HG02885 (cell line): ENCODE measurements around the gene NRBP1.

Source experiments
- ATAC-seq: cut with Tn5 transposase; IDR thresholded peaks from one replicate; pipeline ENCODE4 v1.9.1; 2021; ENCODE audit warnings: mild to moderate bottlenecking; ENCODE audit not compliant: unreplicated experiment, poor library complexity

The NRBP1 gene

GRCh38 chr2:27489118-27489497 is 60.7 kb downstream of the NRBP1 start:
- no peak for ATAC-seq

- peak; percentile 97 for ATAC-seq
Measured at GRCh38 chr2:27489498-27490397, 61.3 kb downstream of the NRBP1 start, which contains the start of gene IFT172. Gene IFT172, minus strand, starts transcription at chr2:27489743. Its CDS starts 90 bp downstream, at chr2:27489653.
